Epithelial cell of esophagus (primary cell): Measurements from ENCODE around the gene MASP1.
A peak's percentile ranks its signal among the peaks of the same experiment; 100 is the strongest.

Source experiments
- DNase-seq: peaks from one replicate; pipeline ENCODE4 v3.0.0; 2010; ENCODE audit warnings: low read depth
- H3K4me3 ChIP-seq: 2 replicates; pipeline ENCODE4 v1.5.1; 2011; ENCODE audit warnings: mild to moderate bottlenecking, low read length, control low read depth
- CTCF ChIP-seq: IDR thresholded peaks from 2 replicates; pipeline ENCODE4 v1.5.1; 2011; ENCODE audit warnings: low read depth, mild to moderate bottlenecking, low read length, control low read depth, inconsistent platforms; ENCODE audit not compliant: insufficient read depth; ENCODE audit errors: missing control alignments

The MASP1 gene

GRCh38 chr3:187215460-187215859, 76.1 kb downstream of the MASP1 start:
- TF ChIP-seq CTCF, result no peak
- DNase-seq, result no peak
- no peak overlapping the region for H3K4me3 ChIP-seq

GRCh38 chr3:187213616-187214015, 77.9 kb downstream of the MASP1 start:
- no peak overlapping the region for H3K4me3 ChIP-seq
- no peak for TF ChIP-seq CTCF
- no peak for DNase-seq

- no peak for DNase-seq
- no peak for TF ChIP-seq CTCF
- H3K4me3 ChIP-seq, result no peak overlapping the region
Measured at GRCh38 chr3:187212705-187213104, 78.8 kb downstream of the MASP1 start.

GRCh38 chr3:187212196-187212545, 79.4 kb downstream of the MASP1 start:
- DNase-seq, result no peak
- no peak overlapping the region for H3K4me3 ChIP-seq
- TF ChIP-seq CTCF, result no peak

GRCh38 chr3:187211532-187212195, 79.9 kb downstream of the MASP1 start:
- peak; percentile 65 for DNase-seq

GRCh38 chr3:187210545-187211327, 80.8 kb downstream of the MASP1 start:
- no peak overlapping the region for H3K4me3 ChIP-seq
- no peak for DNase-seq
- TF ChIP-seq CTCF, result no peak

More at GRCh38 chr3:187211532-187212195, 79.9 kb downstream of the MASP1 start:
- no peak overlapping the region for H3K4me3 ChIP-seq
- TF ChIP-seq CTCF, result no peak
